Esophagus muscularis mucosa (tissue), 4 donors: ENCODE results near the gene TMEM115. TPM values are rescaled to one million over a fixed set of nuclear protein-coding genes. Genes with fewer than 3 reads are reported as not detected.

ENCODE experiments used
- DNase-seq: peaks from one replicate; pipeline ENCODE4 v3.0.0-alpha.2; 2017; ENCODE audit errors: extremely low spot score
- H3K27ac ChIP-seq, 4 donors: fragments of 200-600 bp; sonication (generic); replicated peaks in 1 of 4; 1 replicate in 3 of 4; 2 replicates in 1 of 4; pipeline ENCODE4 v1.5.1; 2016 to 2019; ENCODE audit warnings: mild to moderate bottlenecking in 1 of 4
- H3K27me3 ChIP-seq, 4 donors: fragments of 200-600 bp; sonication (generic); one replicate each; pipeline versions ENCODE4 v1.5.1 to v1.6.0; 2016 to 2019
- H3K36me3 ChIP-seq, 4 donors: fragments of 200-600 bp; sonication (generic); one replicate each; pipeline ENCODE4 v1.5.1; 2016 to 2019
- H3K4me1 ChIP-seq, 4 donors: fragments of 200-600 bp; sonication (generic); one replicate each; pipeline ENCODE4 v1.5.1; 2016 to 2019
- H3K4me3 ChIP-seq, 4 donors: fragments of 200-600 bp; sonication (generic); 1 replicate in 2 of 4; 2 replicates in 2 of 4; pipeline ENCODE4 v1.5.1; 2016 to 2019; ENCODE audit warnings: mild to moderate bottlenecking in 4 of 4, moderate library complexity in 1 of 4
- H3K9me3 ChIP-seq, 4 donors: fragments of 200-600 bp; sonication (generic); 1 replicate in 3 of 4; 2 replicates in 1 of 4; pipeline ENCODE4 v1.5.1; 2016 to 2019
- CTCF ChIP-seq, 3 experiments: fragments of 200-600 bp in 2 of 3; fragments of 450-650 bp in 1 of 3; sonication (generic) in 2 of 3; IDR thresholded peaks; one replicate each; pipeline ENCODE4 v1.5.1; 2017 to 2019; ENCODE audit warnings: antibody characterized with exemption in 3 of 3, mild to moderate bottlenecking in 2 of 3, moderate library complexity in 1 of 3
- EP300 ChIP-seq: sonication (generic); formaldehyde crosslinking; IDR thresholded peaks from one replicate; pipeline ENCODE4 v1.6.1; 2017; ENCODE audit warnings: antibody characterized with exemption
- POLR2A ChIP-seq: fragments of 450-650 bp; IDR thresholded peaks from one replicate; pipeline ENCODE4 v1.6.1; 2017; ENCODE audit warnings: antibody characterized with exemption, moderate library complexity, mild to moderate bottlenecking, low read depth
- POLR2AphosphoS5 ChIP-seq, 2 donors: sonication (generic); formaldehyde crosslinking; IDR thresholded peaks; one replicate each; pipeline ENCODE4 v1.6.1; 2017; ENCODE audit warnings: antibody characterized with exemption in 2 of 2
- WGBS: methylation state at CpG from one replicate; pipeline ENCODE4 v1.1.5; 2018; 5-methylcytosine and 5-hydroxymethylcytosine counted together
- intact Hi-C: fragments of 100-400 bp; cut with DNase I; formaldehyde crosslinking; loops from one replicate; pipeline ENCODE4 v1.15.1; 2023
- total RNA-seq, 4 donors: library from RNA; depleted of rRNA; stranded (reverse); fragments of >200 nt; gene quantifications; one replicate each; pipeline versions ENCODE4 v1.1.0 to v1.2.1, GENCODE V29; 2016

TMEM115 gene
- total RNA-seq, 4 donors from 2014 or later = 37.0 to 85.6 (median 66.3) TPM

- 74% methylated on average over 8 of the region's 24 CpGs for WGBS
- intact Hi-C loops = no loop called here
- H3K27me3 ChIP-seq = no peaks in the 10 kb centered on the region
- peaks cover 14 to 48% (median 30%) of the 10 kb centered on the region in 4 donors for H3K36me3 ChIP-seq
- DNase-seq = no peak
- H3K4me1 ChIP-seq = peaks cover 40 to 60% (median 43%) of the 10 kb centered on the region in 4 donors
- H3K9me3 ChIP-seq = no peaks in the 10 kb centered on the region
- peak overlapping the region; percentile 70 to 77 (median 74) for H3K4me3 ChIP-seq
- TF ChIP-seq EP300 = no peak
- TF ChIP-seq POLR2A = no peak
- no peak for TF ChIP-seq POLR2AphosphoS5 (IDR thresholded peaks at IDR 0.05)
- TF ChIP-seq CTCF (IDR thresholded peaks at IDR 0.05) = no peak
- H3K27ac ChIP-seq = peak overlapping the region; percentile 85 to 91 (median 86)
Measured at GRCh38 chr3:50358355-50358910, 888 bp downstream of the TMEM115 start.

GRCh38 chr3:50357481-50357880, 1.8 kb downstream of the TMEM115 start:
- Histone ChIP-seq H3K27ac (peak overlapping the region; percentile 23 to 91 (median 86)), H3K4me3 (peak overlapping the region; percentile 70 to 77 (median 74)), H3K4me1 (peaks cover 40 to 65% (median 44%) of the 10 kb centered on the region in 4 donors), H3K27me3 (no peaks in the 10 kb centered on the region), H3K9me3 (no peaks in the 10 kb centered on the region), H3K36me3 (peaks cover 14 to 57% (median 38%) of the 10 kb centered on the region in 4 donors)
- intact Hi-C loops = no loop called here
- DNase-seq = no peak
- 83% methylated on average over 1 of the region's 1 CpG for WGBS
- no peak for TF ChIP-seq EP300
- no peak for TF ChIP-seq POLR2AphosphoS5 (IDR thresholded peaks at IDR 0.05)
- no peak for TF ChIP-seq CTCF (IDR thresholded peaks at IDR 0.05)
- TF ChIP-seq POLR2A = no peak

GRCh38 chr3:50356553-50356952, 2.8 kb downstream of the TMEM115 start:
- H3K36me3 ChIP-seq = peaks cover 14 to 57% (median 38%) of the 10 kb centered on the region in 4 donors
- intact Hi-C loops = no loop called here
- H3K4me1 ChIP-seq = peaks cover 43 to 72% (median 50%) of the 10 kb centered on the region in 4 donors
- 56% methylated on average over 5 of the region's 5 CpGs for WGBS
- no peaks in the 10 kb centered on the region for H3K9me3 ChIP-seq
- no peak for DNase-seq
- peak overlapping the region; percentile 15 to 91 (median 54) for H3K27ac ChIP-seq
- H3K4me3 ChIP-seq = peak overlapping the region; percentile 70 to 77 (median 74)
- H3K27me3 ChIP-seq = no peaks in the 10 kb centered on the region
- no peak for TF ChIP-seq POLR2A
- TF ChIP-seq EP300 = no peak
- TF ChIP-seq CTCF (IDR thresholded peaks at IDR 0.05) = no peak
- TF ChIP-seq POLR2AphosphoS5 (IDR thresholded peaks at IDR 0.05) = no peak

- Histone ChIP-seq H3K36me3 (peaks cover 14 to 57% (median 38%) of the 10 kb centered on the region in 4 donors), H3K27me3 (no peaks in the 10 kb centered on the region), H3K9me3 (no peaks in the 10 kb centered on the region), H3K27ac (peak overlapping the region; percentile 15 to 85 (median 16)), H3K4me1 (peaks cover 49 to 77% (median 56%) of the 10 kb centered on the region in 4 donors), H3K4me3 (peak overlapping the region; percentile 70 to 77 (median 74))
- TF ChIP-seq EP300 = no peak
- no peak for TF ChIP-seq POLR2AphosphoS5 (IDR thresholded peaks at IDR 0.05)
- TF ChIP-seq POLR2A = no peak
- no peak for TF ChIP-seq CTCF (IDR thresholded peaks at IDR 0.05)
- intact Hi-C loops = no loop called here
- DNase-seq = no peak
- WGBS = 71% methylated on average over 5 of the region's 5 CpGs
Measured at GRCh38 chr3:50355829-50356552, 3.3 kb downstream of the TMEM115 start.
